ENCODE data around the gene VPS33A.

GRCh38 chr12:122225683-122226365, 40.5 kb downstream of the VPS33A start, which contains the start of gene DIABLO:
- TF ChIP-seq CTCF (IDR thresholded peaks at IDR 0.05; ENCODE audit: low read depth, low read length, missing input control) (no peak), MAX (IDR thresholded peaks at IDR 0.05) (peak; percentile 51), RXRA (IDR thresholded peaks at IDR 0.05) (peak in 1 of 2 donors; percentile 44)
